Measurements from ENCODE around the gene CLSTN2. TPM values are rescaled to one million over a fixed set of nuclear protein-coding genes. Genes with fewer than 3 reads are reported as not detected.

Gene CLSTN2
- total and polyA plus RNA-seq, 9 donors = 28.9 to 263 (median 134) TPM

- Histone ChIP-seq H3K27me3 (no peaks in the 10 kb centered on the region), H3K27ac (no peak overlapping the region), H3K4me1 (ENCODE audit: insufficient read depth) (no peaks in the 10 kb centered on the region), H3K36me3 (no peaks in the 10 kb centered on the region), H3K4me3 (no peak overlapping the region), H3K9me3 (no peaks in the 10 kb centered on the region)
- WGBS, 3 donors = 92 to 94% (median 93%) methylated on average over 4 of the region's 4 CpGs
- TF ChIP-seq EP300 (IDR thresholded peaks at IDR 0.05) = no peak
- TF ChIP-seq CTCF (IDR thresholded peaks at IDR 0.05) = no peak
- TF ChIP-seq POLR2A (IDR thresholded peaks at IDR 0.05) = no peak
- intact Hi-C loops (cut with DNase I) = no loop called here
- no peak for DNase-seq
These were observed 618.6 kb downstream of the CLSTN2 start for GRCh38 chr3:140553591-140553990.

- TF ChIP-seq CTCF (IDR thresholded peaks at IDR 0.05) (no peak), POLR2A (IDR thresholded peaks at IDR 0.05) (no peak), EP300 (IDR thresholded peaks at IDR 0.05) (no peak)
- no peak overlapping the region for H3K4me3 ChIP-seq
- intact Hi-C loops (cut with DNase I) = no loop called here
- no peaks in the 10 kb centered on the region for H3K27me3 ChIP-seq
- no peaks in the 10 kb centered on the region for H3K36me3 ChIP-seq
- no peaks in the 10 kb centered on the region for H3K9me3 ChIP-seq
- no peak overlapping the region for H3K27ac ChIP-seq
- 68 to 94% (median 92%) methylated on average over 3 of the region's 3 CpGs for WGBS, 3 donors
- H3K4me1 ChIP-seq (ENCODE audit: insufficient read depth) = no peaks in the 10 kb centered on the region
- no peak for DNase-seq
These were observed 620.7 kb downstream of the CLSTN2 start for GRCh38 chr3:140555666-140556065.

- intact Hi-C loops (cut with DNase I) = no loop called here
- WGBS, 3 donors = 87 to 93% (median 91%) methylated on average over 4 of the region's 4 CpGs
These were observed 622.5 kb downstream of the CLSTN2 start for GRCh38 chr3:140557476-140557875.

GRCh38 chr3:140559546-140559945, 624.6 kb downstream of the CLSTN2 start:
- intact Hi-C loops (cut with DNase I) = no loop called here
- Histone ChIP-seq H3K36me3 (no peaks in the 10 kb centered on the region), H3K4me1 (ENCODE audit: insufficient read depth) (no peaks in the 10 kb centered on the region), H3K4me3 (no peak overlapping the region), H3K27me3 (no peaks in the 10 kb centered on the region), H3K9me3 (no peaks in the 10 kb centered on the region), H3K27ac (no peak overlapping the region)
- no peak for DNase-seq
- 76 to 93% (median 91%) methylated on average over 4 of the region's 4 CpGs for WGBS, 3 donors
- TF ChIP-seq EP300 (IDR thresholded peaks at IDR 0.05) = no peak
- TF ChIP-seq CTCF (IDR thresholded peaks at IDR 0.05) = no peak
- TF ChIP-seq POLR2A (IDR thresholded peaks at IDR 0.05) = no peak

More at GRCh38 chr3:140557476-140557875, 622.5 kb downstream of the CLSTN2 start:
- Histone ChIP-seq H3K27ac (no peak overlapping the region), H3K36me3 (no peaks in the 10 kb centered on the region), H3K4me3 (no peak overlapping the region), H3K9me3 (no peaks in the 10 kb centered on the region), H3K4me1 (ENCODE audit: insufficient read depth) (no peaks in the 10 kb centered on the region), H3K27me3 (no peaks in the 10 kb centered on the region)
- DNase-seq = no peak
- TF ChIP-seq EP300 (IDR thresholded peaks at IDR 0.05) (no peak), CTCF (IDR thresholded peaks at IDR 0.05) (no peak), POLR2A (IDR thresholded peaks at IDR 0.05) (no peak)
